Central memory CD4-positive, alpha-beta T cell (primary cell): ENCODE measurements around the gene MDFI.
A peak's percentile ranks its signal among the peaks of the same experiment; 100 is the strongest.
"Not testable (repeated sequence)": the region's sequence is repeated elsewhere in the genome, so short reads cannot be mapped to it uniquely, and the experiment has no call there.

Experiments
- DNase-seq: peaks from one replicate; pipeline ENCODE4 v3.0.0; 2022

Gene MDFI

DNA sequence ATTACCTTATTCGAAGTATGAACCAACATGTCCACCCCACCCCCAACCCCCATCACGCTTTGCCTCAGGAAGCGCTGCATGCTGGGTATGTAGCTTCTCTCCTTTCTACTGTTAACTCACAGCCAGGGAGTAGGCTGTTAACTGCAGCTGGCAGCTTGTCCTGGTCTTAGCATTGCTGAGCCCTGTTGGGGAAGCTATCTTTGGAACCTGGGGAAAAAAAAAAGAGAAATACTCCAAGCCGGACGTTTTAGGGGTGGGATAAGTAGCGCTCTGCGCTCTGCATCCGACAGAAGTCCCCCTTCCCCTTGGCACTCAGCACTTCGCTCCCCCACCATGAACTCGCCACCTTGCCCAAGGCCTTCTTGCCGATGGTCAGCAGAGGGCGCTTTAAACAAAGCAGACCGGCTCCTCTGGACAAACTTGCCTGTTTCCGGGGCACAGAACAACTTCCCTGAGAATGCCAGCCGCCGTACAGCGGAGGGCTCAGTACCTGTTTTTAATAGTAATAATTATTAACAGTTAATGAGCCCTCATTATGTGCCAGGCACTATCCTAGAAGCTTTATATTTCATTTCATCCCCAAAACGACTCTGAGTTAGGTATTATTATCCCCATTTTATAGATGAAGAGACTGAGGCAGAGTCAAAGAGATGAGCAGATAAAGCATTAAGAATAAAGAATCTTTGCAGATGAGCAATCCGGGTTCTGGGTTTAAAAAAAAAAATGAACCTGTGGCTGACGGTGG is 35.2 kb upstream of the MDFI start:
- DNase-seq = peak; percentile 62

DNA sequence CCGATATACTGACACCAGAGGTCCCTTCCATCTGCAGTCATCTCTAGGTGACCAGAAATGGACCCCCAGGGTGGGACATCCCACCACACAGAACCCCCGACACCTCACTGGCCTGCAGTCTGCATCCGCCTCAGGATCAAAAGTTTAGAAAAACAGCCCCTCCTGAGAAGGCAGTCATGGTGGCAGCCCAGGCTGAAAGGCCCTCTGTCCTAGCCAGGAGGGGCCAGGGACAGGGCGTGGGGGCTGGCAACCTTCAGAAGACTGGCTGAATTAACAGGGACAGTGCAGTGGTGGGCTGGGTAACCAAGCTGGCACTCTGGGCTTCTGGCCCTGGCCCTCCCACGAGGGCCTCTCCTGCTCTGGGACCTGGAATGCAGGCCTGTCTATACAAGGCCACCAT is 34.3 kb upstream of the MDFI start:
- DNase-seq = no peak

GRCh38 chr6:41605649-41606048 is 32.6 kb upstream of the MDFI start:
- no peak for DNase-seq

GRCh38 chr6:41607036-41607435 is 31.2 kb upstream of the MDFI start:
- DNase-seq = no peak

- no peak for DNase-seq
Measured at GRCh38 chr6:41607736-41608135, 30.5 kb upstream of the MDFI start.

DNA sequence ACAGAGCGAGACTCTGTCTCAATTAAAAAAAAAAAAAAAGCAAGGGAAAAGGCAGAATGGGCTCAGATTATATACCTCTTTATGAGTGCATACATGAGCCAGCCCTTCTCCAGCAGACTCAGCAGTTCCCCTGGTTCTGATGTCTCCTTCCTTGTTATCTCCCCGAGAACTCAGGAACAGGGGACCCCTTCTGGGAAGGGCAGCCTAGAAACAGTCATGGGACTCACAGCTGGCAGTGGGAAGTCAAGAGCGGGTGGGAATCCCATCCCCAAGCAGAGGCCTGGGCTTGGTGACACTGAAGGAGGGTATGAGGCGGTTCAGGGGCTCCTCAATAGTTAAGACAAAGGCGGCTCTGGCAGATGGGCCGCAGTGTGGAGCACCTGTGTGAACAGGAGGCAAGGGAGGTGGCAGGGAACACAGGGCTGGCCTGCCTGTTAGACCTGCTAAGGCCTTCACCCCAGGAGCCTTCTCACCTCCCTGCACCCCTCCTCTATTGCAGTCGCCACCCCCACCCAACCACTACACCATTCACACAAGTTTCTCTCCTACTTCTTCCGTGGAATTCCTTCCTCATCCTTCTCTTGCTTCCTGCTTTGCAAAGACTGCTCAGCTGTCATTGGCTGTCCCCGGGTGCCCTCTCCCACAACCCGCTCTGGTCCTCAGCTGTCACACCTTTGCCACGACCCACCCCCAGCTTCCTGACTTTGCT is 29.7 kb upstream of the MDFI start:
- DNase-seq = no peak

- no peak for DNase-seq
Measured at GRCh38 chr6:41614715-41615114, 23.6 kb upstream of the MDFI start.

DNA sequence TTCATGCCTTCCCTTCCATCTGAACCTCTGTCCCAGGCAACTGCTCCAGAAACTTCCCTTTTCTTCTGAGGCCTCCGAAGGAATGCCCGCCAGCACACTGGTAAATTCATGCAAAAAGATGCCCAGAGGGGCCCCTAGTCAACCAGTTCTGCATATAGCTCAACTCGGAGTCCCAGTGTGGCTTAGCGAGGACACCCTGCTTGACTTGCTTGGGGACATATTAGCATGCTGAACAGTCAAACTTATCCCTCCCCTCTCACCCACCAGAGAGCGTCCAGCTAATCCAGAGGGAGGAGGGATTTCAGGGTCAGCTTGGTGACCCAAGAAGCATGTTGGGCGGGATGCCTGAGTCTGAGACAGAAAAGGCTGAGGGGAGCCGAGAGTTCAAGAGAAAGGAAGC is 23.0 kb upstream of the MDFI start:
- DNase-seq = no peak

DNA sequence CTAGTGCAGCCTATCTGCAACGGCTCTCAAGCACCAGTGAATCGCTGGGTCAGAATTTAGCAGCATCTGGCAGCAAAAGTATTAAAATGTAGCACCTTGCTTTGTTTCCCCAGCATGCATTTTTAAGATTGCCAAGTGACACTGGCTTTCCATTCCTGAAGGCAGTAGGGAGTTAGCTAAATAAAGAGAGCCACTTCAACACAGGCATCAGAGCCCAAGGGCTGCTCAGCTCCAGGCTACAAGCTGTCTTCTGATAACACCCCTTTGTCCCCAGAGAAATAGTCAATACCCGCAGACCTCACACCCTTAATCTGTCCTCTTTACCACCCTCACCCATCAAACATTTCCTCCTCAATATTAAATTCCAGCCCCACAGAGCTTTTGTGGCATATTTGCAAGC is 19.7 kb upstream of the MDFI start:
- DNase-seq = no peak

GRCh38 chr6:41619193-41619592 is 19.1 kb upstream of the MDFI start:
- DNase-seq = not testable (repeated sequence)

- no peak for DNase-seq
Measured at GRCh38 chr6:41621367-41621766, 16.9 kb upstream of the MDFI start.

- DNase-seq = no peak
Measured at GRCh38 chr6:41621802-41622201, 16.5 kb upstream of the MDFI start.

DNA sequence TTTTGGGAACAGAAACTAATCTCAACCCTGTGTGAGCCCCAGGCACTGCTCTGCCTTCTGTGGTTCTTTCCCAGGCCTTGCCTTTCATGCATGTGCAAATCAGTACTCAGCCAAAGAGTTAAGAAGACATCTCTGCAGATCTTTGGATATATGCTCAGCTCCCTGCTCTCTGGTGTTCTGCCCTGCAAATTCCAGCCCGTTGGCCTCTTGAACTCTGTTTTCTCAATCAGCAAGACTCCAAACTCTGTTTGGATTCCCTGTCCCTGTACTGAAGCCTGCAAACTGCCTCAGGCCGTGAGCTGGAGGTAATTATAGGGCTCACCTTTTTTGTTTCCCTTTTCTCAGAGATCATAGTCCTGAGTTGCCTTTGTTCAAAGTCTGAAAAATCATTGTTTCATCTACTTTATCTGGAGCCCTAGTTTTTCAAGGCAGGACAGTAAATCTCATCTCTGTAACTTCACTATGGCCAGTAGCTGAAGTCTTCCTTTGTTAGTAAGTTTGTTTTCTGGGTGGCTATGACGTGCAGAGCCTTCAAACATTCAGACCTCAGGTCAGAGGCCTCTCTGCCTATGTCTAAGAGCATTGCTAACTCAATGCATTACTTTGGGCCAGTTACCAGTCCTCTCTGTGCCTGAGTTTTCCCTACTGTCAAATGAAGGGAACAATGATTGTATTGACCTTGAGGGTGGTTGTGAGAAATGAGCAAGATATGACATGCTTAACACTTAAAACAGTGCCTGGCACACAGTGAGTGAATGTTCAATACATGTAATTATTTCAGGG is 15.9 kb upstream of the MDFI start:
- DNase-seq = no peak

- DNase-seq = no peak
Measured at GRCh38 chr6:41623330-41623729, 14.9 kb upstream of the MDFI start.

DNA sequence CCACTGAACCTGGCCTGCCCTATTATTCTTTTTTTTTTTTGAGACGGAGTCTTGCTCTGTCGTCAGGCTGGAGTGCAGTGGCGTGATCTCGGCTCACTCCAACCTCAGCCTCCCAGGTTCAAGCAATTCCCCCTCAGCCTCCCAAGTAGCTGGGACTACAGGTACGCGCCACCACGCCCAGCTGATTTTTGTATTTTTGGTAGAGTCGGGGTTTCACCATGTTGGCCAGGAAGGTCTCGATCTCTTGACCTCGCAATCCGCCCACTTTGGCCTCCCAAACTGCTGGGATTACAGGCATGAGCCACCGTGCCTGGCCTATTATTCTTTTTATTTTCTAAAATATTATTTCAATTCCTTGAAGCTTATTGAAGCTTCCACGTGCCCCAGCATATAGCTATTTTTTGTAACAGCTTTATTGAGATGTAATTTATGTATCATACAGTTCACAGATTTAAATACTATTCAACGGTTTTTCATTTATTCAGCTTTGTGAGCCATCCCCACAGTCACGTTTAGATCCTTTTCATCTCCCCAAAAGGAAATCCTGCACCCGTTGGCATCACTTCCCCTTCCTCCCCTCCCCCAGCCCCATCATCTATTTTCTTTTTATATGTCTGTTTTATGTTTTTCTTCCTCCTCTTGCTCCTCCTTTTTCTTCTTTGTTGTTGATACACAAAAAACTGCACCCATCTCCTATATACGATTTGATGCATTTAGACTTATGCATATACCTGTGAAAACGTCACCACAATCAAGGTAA is 13.5 kb upstream of the MDFI start:
- DNase-seq = no peak

DNA sequence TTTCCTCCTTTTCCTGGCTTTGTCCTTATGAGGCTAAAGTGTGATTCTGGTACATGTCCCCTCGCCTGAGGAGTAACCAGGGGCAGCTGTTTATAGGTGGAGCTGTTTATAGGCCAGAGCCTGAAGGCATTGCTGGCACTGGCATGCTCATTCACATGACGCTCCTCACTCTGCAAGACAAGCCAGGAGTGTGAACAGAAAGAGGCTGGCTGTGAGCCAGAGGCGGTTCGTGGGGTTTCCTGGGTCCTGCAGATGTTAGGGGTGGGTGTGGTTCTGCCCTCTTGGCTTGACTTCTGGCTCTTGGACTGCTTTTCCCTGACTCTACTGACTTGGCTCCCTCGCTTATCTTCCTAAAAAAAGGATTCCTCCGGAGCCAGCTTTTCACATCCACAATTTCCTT is 12.8 kb upstream of the MDFI start:
- DNase-seq = no peak

DNA sequence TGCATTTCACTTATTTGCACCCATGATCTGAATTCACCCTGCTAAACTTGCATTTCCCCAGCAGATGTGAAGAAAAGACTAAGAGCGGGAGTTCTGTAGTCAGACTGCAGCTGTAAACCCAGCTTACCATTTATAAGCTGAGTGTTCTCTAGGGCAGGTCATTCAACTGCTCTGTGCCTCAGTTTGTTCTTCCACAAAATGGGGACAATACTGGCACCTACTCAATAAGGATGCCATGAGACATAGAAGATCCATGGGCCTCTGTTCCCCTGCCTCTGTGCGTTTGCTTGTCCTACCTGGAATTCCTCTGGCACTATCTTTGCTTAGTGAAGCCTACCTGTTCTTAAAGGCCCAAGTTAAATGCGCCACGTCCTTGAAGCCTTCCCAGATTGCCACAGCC is 12.2 kb upstream of the MDFI start:
- no peak for DNase-seq

DNA sequence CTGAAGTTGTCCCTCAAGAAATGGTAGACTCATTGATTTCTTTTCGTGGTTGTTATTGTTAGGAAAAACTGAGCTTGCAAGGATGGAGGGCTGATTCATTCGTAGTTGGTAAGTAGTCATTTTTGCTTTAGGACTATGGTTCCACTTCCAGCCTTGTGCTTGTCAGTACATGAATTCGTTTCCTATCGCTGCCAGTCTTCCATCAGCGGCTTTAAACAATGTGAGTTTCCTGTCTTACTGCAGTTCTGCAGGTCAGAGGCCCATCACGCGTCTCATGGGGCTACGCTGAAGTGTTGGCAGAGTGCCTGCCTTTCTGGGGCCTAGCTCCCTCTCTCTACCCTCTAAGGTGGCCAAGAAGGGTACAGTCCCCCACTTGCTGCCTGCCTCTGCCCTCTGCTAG is 11.4 kb upstream of the MDFI start:
- DNase-seq = no peak

GRCh38 chr6:41629128-41629527 is 9.1 kb upstream of the MDFI start:
- no peak for DNase-seq

GRCh38 chr6:41630069-41630468 is 8.2 kb upstream of the MDFI start:
- no peak for DNase-seq

DNA sequence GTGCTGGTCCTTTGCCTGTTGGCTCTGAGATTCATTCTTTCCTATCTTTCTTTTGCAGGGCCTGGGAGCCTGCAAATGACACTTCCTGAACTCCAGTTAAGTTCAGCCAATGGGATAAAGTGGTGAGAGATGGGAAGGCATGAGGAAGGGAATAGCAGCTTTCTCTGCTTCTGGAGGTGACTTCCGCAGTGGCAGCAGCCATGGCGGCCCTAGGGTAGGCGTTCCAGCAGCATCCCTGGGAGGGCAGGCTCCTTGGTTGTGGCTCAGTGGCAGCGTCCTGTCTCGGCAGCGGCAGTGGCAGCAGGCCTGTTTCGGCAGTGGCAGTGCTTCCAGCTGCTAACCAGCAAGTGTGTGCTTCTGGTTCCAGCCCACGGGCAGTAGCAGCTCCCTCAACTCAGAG is 7.3 kb upstream of the MDFI start:
- DNase-seq = no peak

- no peak for DNase-seq
Measured at GRCh38 chr6:41633056-41633634, 5.1 kb upstream of the MDFI start.

DNA sequence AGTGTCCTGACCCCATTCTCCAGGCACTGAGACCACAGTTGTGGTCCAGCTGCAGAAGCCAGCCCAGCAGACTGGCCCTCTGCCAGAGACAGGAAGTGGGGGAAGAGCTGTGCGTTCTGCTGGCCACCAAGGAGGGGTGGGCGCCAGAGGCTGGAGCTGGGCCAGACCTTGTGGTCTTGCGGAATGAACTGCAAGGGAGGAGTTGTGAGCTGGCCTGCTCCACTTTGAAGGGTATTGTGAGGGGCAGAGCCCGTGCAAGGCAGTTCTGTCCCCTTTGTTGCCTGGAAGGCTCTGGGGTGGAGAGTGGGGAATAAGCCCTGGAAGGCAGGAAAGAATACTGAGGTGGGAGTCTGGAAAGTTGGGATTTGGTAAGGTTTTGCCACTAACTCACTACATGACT is 3.6 kb upstream of the MDFI start:
- no peak for DNase-seq
